ENCODE data around the gene SESTD1.
A peak's percentile ranks its signal among the peaks of the same experiment; 100 is the strongest.

Gene SESTD1

GRCh38 chr2:179237209-179237946 is 27.3 kb downstream of the SESTD1 start:
- no peak overlapping the region for H3K4me3 ChIP-seq (ENCODE audit: insufficient read depth in 1 of 2, low read depth in 1 of 2, low read length in 2 of 2)
- H4K91ac ChIP-seq (ENCODE audit: low read length): no peak overlapping the region
- no peak overlapping the region for H2BK120ac ChIP-seq (ENCODE audit: low read depth, low read length)
- no peak overlapping the region for H3K14ac ChIP-seq (ENCODE audit: low read length in 2 of 2)
- no peak overlapping the region for H3K4me2 ChIP-seq (ENCODE audit: low read length, poor library complexity, severe bottlenecking)
- no peaks in the 10 kb centered on the region for H3K9me3 ChIP-seq (ENCODE audit: control insufficient read depth, low read length)
- peaks cover 21% of the 10 kb centered on the region for H3K79me1 ChIP-seq (replicated peaks; ENCODE audit: low read length, poor library complexity, severe bottlenecking)
- H3K4me1 ChIP-seq (ENCODE audit: control insufficient read depth, insufficient read depth, low read depth, low read length): peaks cover 2% of the 10 kb centered on the region
- no peak overlapping the region for H2BK5ac ChIP-seq (ENCODE audit: low read depth, low read length, poor library complexity, severe bottlenecking)
- peaks cover 0 to 6% of the 10 kb centered on the region in 2 experiments for H3K36me3 ChIP-seq (ENCODE audit: control insufficient read depth in 1 of 2, insufficient read depth in 2 of 2, low read depth in 1 of 2, low read length in 2 of 2)
- H2AFZ ChIP-seq (ENCODE audit: low read depth, low read length): no peak overlapping the region
- no peak overlapping the region for H2AK5ac ChIP-seq (ENCODE audit: low read length, severe bottlenecking)
- no peak overlapping the region for H3K18ac ChIP-seq (ENCODE audit: low read depth in 1 of 2, low read length in 2 of 2)
- no peak overlapping the region for H3K4ac ChIP-seq (ENCODE audit: low read depth in 1 of 2, low read length in 2 of 2)
- no peak overlapping the region for H3K27ac ChIP-seq (ENCODE audit: low read length, poor library complexity, severe bottlenecking)
- no peak overlapping the region for H4K8ac ChIP-seq (ENCODE audit: low read length)
- H3K9ac ChIP-seq (ENCODE audit: low read length): peak overlapping the region; percentile 39
- no peak overlapping the region for H2BK15ac ChIP-seq (ENCODE audit: low read depth, poor library complexity, severe bottlenecking)
- no peak overlapping the region for H3K23ac ChIP-seq (ENCODE audit: low read length in 2 of 2)
- 87% methylated on average over 3 of the region's 3 CpGs for WGBS
- no peak overlapping the region for H2BK12ac ChIP-seq (ENCODE audit: low read length in 2 of 2)
- H3K27me3 ChIP-seq (ENCODE audit: control insufficient read depth in 1 of 2, insufficient read depth in 1 of 2, low read length in 2 of 2): no peaks in the 10 kb centered on the region
- DNase-seq: no peak

- H2BK12ac ChIP-seq (ENCODE audit: low read length in 2 of 2): no peak overlapping the region
- H4K8ac ChIP-seq (ENCODE audit: low read length): no peak overlapping the region
- no peaks in the 10 kb centered on the region for H3K27me3 ChIP-seq (ENCODE audit: control insufficient read depth in 1 of 2, insufficient read depth in 1 of 2, low read length in 2 of 2)
- H3K14ac ChIP-seq (ENCODE audit: low read length in 2 of 2): no peak overlapping the region
- H3K36me3 ChIP-seq (ENCODE audit: control insufficient read depth in 1 of 2, insufficient read depth in 2 of 2, low read depth in 1 of 2, low read length in 2 of 2): peaks cover 0 to 6% of the 10 kb centered on the region in 2 experiments
- no peaks in the 10 kb centered on the region for H3K9me3 ChIP-seq (ENCODE audit: control insufficient read depth, low read length)
- 92% methylated on average over 7 of the region's 7 CpGs for WGBS
- H2AK5ac ChIP-seq (ENCODE audit: low read length, severe bottlenecking): no peak overlapping the region
- no peak overlapping the region for H2BK5ac ChIP-seq (ENCODE audit: low read depth, low read length, poor library complexity, severe bottlenecking)
- H3K4me2 ChIP-seq (ENCODE audit: low read length, poor library complexity, severe bottlenecking): no peak overlapping the region
- no peak overlapping the region for H2BK120ac ChIP-seq (ENCODE audit: low read depth, low read length)
- no peak overlapping the region for H3K4ac ChIP-seq (ENCODE audit: low read depth in 1 of 2, low read length in 2 of 2)
- peak overlapping the region; percentile 42 for H3K27ac ChIP-seq (ENCODE audit: low read length, poor library complexity, severe bottlenecking)
- peak overlapping the region in 1 of 2 experiments; percentile 44 for H3K4me3 ChIP-seq (ENCODE audit: insufficient read depth in 1 of 2, low read depth in 1 of 2, low read length in 2 of 2)
- no peak overlapping the region for H4K91ac ChIP-seq (ENCODE audit: low read length)
- no peak overlapping the region for H2BK15ac ChIP-seq (ENCODE audit: low read depth, poor library complexity, severe bottlenecking)
- no peak overlapping the region for H3K18ac ChIP-seq (ENCODE audit: low read depth in 1 of 2, low read length in 2 of 2)
- H3K4me1 ChIP-seq (ENCODE audit: control insufficient read depth, insufficient read depth, low read depth, low read length): peaks cover 2% of the 10 kb centered on the region
- H3K79me1 ChIP-seq (replicated peaks; ENCODE audit: low read length, poor library complexity, severe bottlenecking): peaks cover 17% of the 10 kb centered on the region
- no peak overlapping the region for H2AFZ ChIP-seq (ENCODE audit: low read depth, low read length)
- no peak for DNase-seq
- H3K9ac ChIP-seq (ENCODE audit: low read length): peak overlapping the region; percentile 66
- H3K23ac ChIP-seq (ENCODE audit: low read length in 2 of 2): no peak overlapping the region
Observed at GRCh38 chr2:179235463-179236108, 29.0 kb downstream of the SESTD1 start.

GRCh38 chr2:179234658-179235240 is 29.9 kb downstream of the SESTD1 start:
- H3K27me3 ChIP-seq (ENCODE audit: control insufficient read depth in 1 of 2, insufficient read depth in 1 of 2, low read length in 2 of 2): no peaks in the 10 kb centered on the region
- H2BK120ac ChIP-seq (ENCODE audit: low read depth, low read length): no peak overlapping the region
- no CpG with 5 or more reads among the region's 2 CpGs for WGBS
- no peak overlapping the region for H3K14ac ChIP-seq (ENCODE audit: low read length in 2 of 2)
- H3K79me1 ChIP-seq (replicated peaks; ENCODE audit: low read length, poor library complexity, severe bottlenecking): peaks cover 15% of the 10 kb centered on the region
- H3K4ac ChIP-seq (ENCODE audit: low read depth in 1 of 2, low read length in 2 of 2): no peak overlapping the region
- H3K27ac ChIP-seq (ENCODE audit: low read length, poor library complexity, severe bottlenecking): no peak overlapping the region
- no peak overlapping the region for H3K18ac ChIP-seq (ENCODE audit: low read depth in 1 of 2, low read length in 2 of 2)
- H2BK15ac ChIP-seq (ENCODE audit: low read depth, poor library complexity, severe bottlenecking): no peak overlapping the region
- H4K91ac ChIP-seq (ENCODE audit: low read length): no peak overlapping the region
- no peak overlapping the region for H3K23ac ChIP-seq (ENCODE audit: low read length in 2 of 2)
- peak overlapping the region in 1 of 2 experiments; percentile 54 for H2BK12ac ChIP-seq (ENCODE audit: low read length in 2 of 2)
- H3K36me3 ChIP-seq (ENCODE audit: control insufficient read depth in 1 of 2, insufficient read depth in 2 of 2, low read depth in 1 of 2, low read length in 2 of 2): peaks cover 0 to 6% of the 10 kb centered on the region in 2 experiments
- H2BK5ac ChIP-seq (ENCODE audit: low read depth, low read length, poor library complexity, severe bottlenecking): no peak overlapping the region
- DNase-seq: no peak
- H3K4me2 ChIP-seq (ENCODE audit: low read length, poor library complexity, severe bottlenecking): no peak overlapping the region
- H2AFZ ChIP-seq (ENCODE audit: low read depth, low read length): no peak overlapping the region
- no peak overlapping the region for H4K8ac ChIP-seq (ENCODE audit: low read length)
- no peak overlapping the region for H3K4me3 ChIP-seq (ENCODE audit: insufficient read depth in 1 of 2, low read depth in 1 of 2, low read length in 2 of 2)
- H3K4me1 ChIP-seq (ENCODE audit: control insufficient read depth, insufficient read depth, low read depth, low read length): peaks cover 5% of the 10 kb centered on the region
- H3K9me3 ChIP-seq (ENCODE audit: control insufficient read depth, low read length): no peaks in the 10 kb centered on the region
- peak overlapping the region; percentile 66 for H3K9ac ChIP-seq (ENCODE audit: low read length)
- H2AK5ac ChIP-seq (ENCODE audit: low read length, severe bottlenecking): no peak overlapping the region
